ENCODE results near the gene NPPB.

Gene NPPB

GRCh38 chr1:11887666-11888007, 28.9 kb upstream of the NPPB start:
- no peak for TF ChIP-seq CTCF (IDR thresholded peaks at IDR 0.05; ENCODE audit: borderline replicate concordance, insufficient read depth, low read depth, low read length)
- no peak overlapping the region for H3K4me3 ChIP-seq (ENCODE audit: low read depth, low read length)

GRCh38 chr1:11886986-11887665, 28.4 kb upstream of the NPPB start:
- TF ChIP-seq CTCF (IDR thresholded peaks at IDR 0.05; ENCODE audit: borderline replicate concordance, insufficient read depth, low read depth, low read length): no peak
- no peak overlapping the region for H3K4me3 ChIP-seq (ENCODE audit: low read depth, low read length)

- H3K4me3 ChIP-seq (ENCODE audit: low read depth, low read length): no peak overlapping the region
- TF ChIP-seq CTCF (IDR thresholded peaks at IDR 0.05; ENCODE audit: borderline replicate concordance, insufficient read depth, low read depth, low read length): no peak
Observed at GRCh38 chr1:11885916-11886315, 27.2 kb upstream of the NPPB start.

- H3K4me3 ChIP-seq (ENCODE audit: low read depth, low read length): no peak overlapping the region
- TF ChIP-seq CTCF (IDR thresholded peaks at IDR 0.05; ENCODE audit: borderline replicate concordance, insufficient read depth, low read depth, low read length): no peak
Observed at GRCh38 chr1:11882814-11883538, 24.2 kb upstream of the NPPB start.

- no peak for TF ChIP-seq CTCF (IDR thresholded peaks at IDR 0.05; ENCODE audit: borderline replicate concordance, insufficient read depth, low read depth, low read length)
- no peak overlapping the region for H3K4me3 ChIP-seq (ENCODE audit: low read depth, low read length)
Observed at GRCh38 chr1:11881749-11882441, 23.1 kb upstream of the NPPB start.

GRCh38 chr1:11880911-11881748, 22.4 kb upstream of the NPPB start:
- H3K4me3 ChIP-seq (ENCODE audit: low read depth, low read length): no peak overlapping the region
- no peak for TF ChIP-seq CTCF (IDR thresholded peaks at IDR 0.05; ENCODE audit: borderline replicate concordance, insufficient read depth, low read depth, low read length)
